Measurements from ENCODE around the gene TNS3.

Gene TNS3

GRCh38 chr7:47392241-47392759, 189.6 kb downstream of the TNS3 start:
- peaks cover 6% of the 10 kb centered on the region for H3K36me3 ChIP-seq (ENCODE audit: insufficient read depth, low read length)

GRCh38 chr7:47391726-47392125, 190.2 kb downstream of the TNS3 start:
- Histone ChIP-seq H3K4me1 (ENCODE audit: insufficient read depth, low read length) (no peaks in the 10 kb centered on the region), H3K4me3 (ENCODE audit: low read length) (no peak overlapping the region), H3K36me3 (ENCODE audit: insufficient read depth, low read length) (peaks cover 6% of the 10 kb centered on the region), H3K27me3 (ENCODE audit: insufficient read depth, low read length) (no peaks in the 10 kb centered on the region), H2AFZ (ENCODE audit: low read depth, low read length) (no peak overlapping the region), H3K9me3 (ENCODE audit: low read length) (peaks cover 1% of the 10 kb centered on the region)

More at GRCh38 chr7:47392241-47392759, 189.6 kb downstream of the TNS3 start:
- H3K27me3 ChIP-seq (ENCODE audit: insufficient read depth, low read length), result no peaks in the 10 kb centered on the region
- no peaks in the 10 kb centered on the region for H3K4me1 ChIP-seq (ENCODE audit: insufficient read depth, low read length)
- H2AFZ ChIP-seq (ENCODE audit: low read depth, low read length), result no peak overlapping the region
- H3K4me3 ChIP-seq (ENCODE audit: low read length), result no peak overlapping the region
- H3K9me3 ChIP-seq (ENCODE audit: low read length), result peaks cover 2% of the 10 kb centered on the region

GRCh38 chr7:47390914-47391313, 191.0 kb downstream of the TNS3 start:
- Histone ChIP-seq H3K4me3 (ENCODE audit: low read length) (no peak overlapping the region), H3K4me1 (ENCODE audit: insufficient read depth, low read length) (no peaks in the 10 kb centered on the region), H3K9me3 (ENCODE audit: low read length) (no peaks in the 10 kb centered on the region), H3K27me3 (ENCODE audit: insufficient read depth, low read length) (no peaks in the 10 kb centered on the region), H2AFZ (ENCODE audit: low read depth, low read length) (no peak overlapping the region), H3K36me3 (ENCODE audit: insufficient read depth, low read length) (peaks cover 2% of the 10 kb centered on the region)

- H3K9me3 ChIP-seq (ENCODE audit: low read length), result no peaks in the 10 kb centered on the region
- H2AFZ ChIP-seq (ENCODE audit: low read depth, low read length), result no peak overlapping the region
- no peaks in the 10 kb centered on the region for H3K4me1 ChIP-seq (ENCODE audit: insufficient read depth, low read length)
- H3K27me3 ChIP-seq (ENCODE audit: insufficient read depth, low read length), result no peaks in the 10 kb centered on the region
- H3K36me3 ChIP-seq (ENCODE audit: insufficient read depth, low read length), result peaks cover 2% of the 10 kb centered on the region
- no peak overlapping the region for H3K4me3 ChIP-seq (ENCODE audit: low read length)
These were observed 191.8 kb downstream of the TNS3 start for GRCh38 chr7:47389923-47390630.

- H3K36me3 ChIP-seq (ENCODE audit: insufficient read depth, low read length), result no peaks in the 10 kb centered on the region
- no peak overlapping the region for H3K4me3 ChIP-seq (ENCODE audit: low read length)
- no peaks in the 10 kb centered on the region for H3K27me3 ChIP-seq (ENCODE audit: insufficient read depth, low read length)
- H3K9me3 ChIP-seq (ENCODE audit: low read length), result no peaks in the 10 kb centered on the region
- no peak overlapping the region for H2AFZ ChIP-seq (ENCODE audit: low read depth, low read length)
- no peaks in the 10 kb centered on the region for H3K4me1 ChIP-seq (ENCODE audit: insufficient read depth, low read length)
These were observed 192.6 kb downstream of the TNS3 start for GRCh38 chr7:47389171-47389922.

GRCh38 chr7:47387506-47387905, 194.4 kb downstream of the TNS3 start:
- Histone ChIP-seq H3K4me3 (ENCODE audit: low read length) (no peak overlapping the region), H3K27me3 (ENCODE audit: insufficient read depth, low read length) (no peaks in the 10 kb centered on the region), H3K4me1 (ENCODE audit: insufficient read depth, low read length) (peaks cover 16% of the 10 kb centered on the region)

GRCh38 chr7:47386273-47386835, 195.6 kb downstream of the TNS3 start:
- Histone ChIP-seq H3K4me3 (ENCODE audit: low read length) (no peak overlapping the region), H2AFZ (ENCODE audit: low read depth, low read length) (no peak overlapping the region), H3K36me3 (ENCODE audit: insufficient read depth, low read length) (no peaks in the 10 kb centered on the region), H3K27me3 (ENCODE audit: insufficient read depth, low read length) (no peaks in the 10 kb centered on the region), H3K4me1 (ENCODE audit: insufficient read depth, low read length) (peaks cover 23% of the 10 kb centered on the region), H3K9me3 (ENCODE audit: low read length) (no peaks in the 10 kb centered on the region)

More at GRCh38 chr7:47387506-47387905, 194.4 kb downstream of the TNS3 start:
- Histone ChIP-seq H2AFZ (ENCODE audit: low read depth, low read length) (no peak overlapping the region), H3K9me3 (ENCODE audit: low read length) (no peaks in the 10 kb centered on the region), H3K36me3 (ENCODE audit: insufficient read depth, low read length) (no peaks in the 10 kb centered on the region)

GRCh38 chr7:47385536-47386125, 196.3 kb downstream of the TNS3 start:
- Histone ChIP-seq H3K4me1 (ENCODE audit: insufficient read depth, low read length) (peaks cover 30% of the 10 kb centered on the region), H3K36me3 (ENCODE audit: insufficient read depth, low read length) (no peaks in the 10 kb centered on the region), H3K4me3 (ENCODE audit: low read length) (no peak overlapping the region), H3K27me3 (ENCODE audit: insufficient read depth, low read length) (no peaks in the 10 kb centered on the region), H2AFZ (ENCODE audit: low read depth, low read length) (no peak overlapping the region), H3K9me3 (ENCODE audit: low read length) (no peaks in the 10 kb centered on the region)

- Histone ChIP-seq H3K36me3 (ENCODE audit: insufficient read depth, low read length) (no peaks in the 10 kb centered on the region), H3K4me1 (ENCODE audit: insufficient read depth, low read length) (peaks cover 37% of the 10 kb centered on the region), H3K9me3 (ENCODE audit: low read length) (no peaks in the 10 kb centered on the region), H2AFZ (ENCODE audit: low read depth, low read length) (no peak overlapping the region), H3K4me3 (ENCODE audit: low read length) (no peak overlapping the region), H3K27me3 (ENCODE audit: insufficient read depth, low read length) (no peaks in the 10 kb centered on the region)
These were observed 197.0 kb downstream of the TNS3 start for GRCh38 chr7:47384755-47385535.

- Histone ChIP-seq H3K4me1 (ENCODE audit: insufficient read depth, low read length) (peaks cover 47% of the 10 kb centered on the region), H3K4me3 (ENCODE audit: low read length) (no peak overlapping the region), H3K9me3 (ENCODE audit: low read length) (no peaks in the 10 kb centered on the region), H2AFZ (ENCODE audit: low read depth, low read length) (no peak overlapping the region), H3K36me3 (ENCODE audit: insufficient read depth, low read length) (no peaks in the 10 kb centered on the region), H3K27me3 (ENCODE audit: insufficient read depth, low read length) (no peaks in the 10 kb centered on the region)
These were observed 198.0 kb downstream of the TNS3 start for GRCh38 chr7:47383696-47384445.

GRCh38 chr7:47383072-47383471, 198.8 kb downstream of the TNS3 start:
- Histone ChIP-seq H2AFZ (ENCODE audit: low read depth, low read length) (no peak overlapping the region), H3K4me1 (ENCODE audit: insufficient read depth, low read length) (peaks cover 54% of the 10 kb centered on the region), H3K36me3 (ENCODE audit: insufficient read depth, low read length) (no peaks in the 10 kb centered on the region), H3K9me3 (ENCODE audit: low read length) (no peaks in the 10 kb centered on the region), H3K4me3 (ENCODE audit: low read length) (no peak overlapping the region), H3K27me3 (ENCODE audit: insufficient read depth, low read length) (no peaks in the 10 kb centered on the region)

GRCh38 chr7:47382200-47382599, 199.7 kb downstream of the TNS3 start:
- Histone ChIP-seq H3K4me3 (ENCODE audit: low read length) (no peak overlapping the region), H3K9me3 (ENCODE audit: low read length) (no peaks in the 10 kb centered on the region), H3K27me3 (ENCODE audit: insufficient read depth, low read length) (no peaks in the 10 kb centered on the region), H3K36me3 (ENCODE audit: insufficient read depth, low read length) (no peaks in the 10 kb centered on the region), H2AFZ (ENCODE audit: low read depth, low read length) (no peak overlapping the region), H3K4me1 (ENCODE audit: insufficient read depth, low read length) (peaks cover 54% of the 10 kb centered on the region)
